Left lung (tissue), 10 donors: ENCODE results near the gene HPS1. TPM values are rescaled to one million over a fixed set of nuclear protein-coding genes. Genes with fewer than 3 reads are reported as not detected.

Source experiments
- ATAC-seq: fragments of 200-7000 bp; cut with Tn5 transposase; one replicate; pipeline ENCODE4 v1.9.1; 2020; ENCODE audit warnings: moderate library complexity
- DNase-seq, 4 donors: peaks; one replicate each; pipeline ENCODE4 v3.0.0-alpha.2; 2013 to 2020
- H3K27ac ChIP-seq, 2 donors: fragments of 200-600 bp; sonication (generic) in 1 of 2; one replicate each; pipeline versions ENCODE4 v1.5.0 to v1.8.0; 2020 to 2021
- H3K27me3 ChIP-seq, 2 donors: fragments of 200-600 bp; sonication (generic) in 1 of 2; one replicate each; pipeline versions ENCODE4 v1.5.0 to v1.8.0; 2020 to 2021
- H3K36me3 ChIP-seq, 2 donors: fragments of 200-600 bp; sonication (generic) in 1 of 2; one replicate each; pipeline versions ENCODE4 v1.5.0 to v1.8.0; 2020 to 2021
- H3K4me1 ChIP-seq, 2 donors: fragments of 200-600 bp; one replicate each; pipeline ENCODE4 v1.8.0; 2021
- H3K4me3 ChIP-seq, 2 donors: fragments of 200-600 bp; sonication (generic) in 1 of 2; one replicate each; pipeline versions ENCODE4 v1.5.0 to v1.8.0; 2020 to 2021; ENCODE audit warnings: mild to moderate bottlenecking in 1 of 2
- H3K9me3 ChIP-seq, 2 donors: fragments of 200-600 bp; sonication (generic) in 1 of 2; one replicate each; pipeline versions ENCODE4 v1.5.0 to v1.8.0; 2020 to 2021
- CTCF ChIP-seq, 2 donors: fragments of 200-600 bp; sonication (generic) in 1 of 2; IDR thresholded peaks; one replicate each; pipeline versions ENCODE4 v1.5.0 to v1.8.0; 2021; ENCODE audit warnings: antibody characterized with exemption in 2 of 2
- intact Hi-C, 2 donors: fragments of 100-400 bp; cut with DNase I; formaldehyde crosslinking; loops; one replicate each; pipeline versions ENCODE4 v1.11.2 to v1.14.2; 2022
- polyA plus RNA-seq, 6 donors: library from polyadenylated mRNA; unstranded; fragments of 120-200 nt; gene quantifications; one replicate each; pipeline ENCODE4 v1.2.1, GENCODE V29; 2013; ENCODE audit not compliant: insufficient read length in 6 of 6
- total RNA-seq, 2 donors: library from RNA; stranded (reverse); fragmentation: NEBNext Ultra II Directional; extraction: Animal tissue kit (Norgen Biotek cat#: 25700); gene quantifications; one replicate each; pipeline ENCODE4 v1.2.1, GENCODE V29; 2021
- donor health status: DM: no; HTN: yes; CAD: no.
- donor health status: DM: no; HTN: no; CAD: no.

HPS1 gene
- total and polyA plus RNA-seq, 8 donors, result 32.1 to 95.0 (median 36.8) TPM

GRCh38 chr10:98472196-98472595 is 25.5 kb upstream of the HPS1 start:
- H3K4me1 ChIP-seq, result peaks cover 4 to 12% of the 10 kb centered on the region in 2 donors
- no peaks in the 10 kb centered on the region for H3K9me3 ChIP-seq
- H3K27me3 ChIP-seq, result peaks cover 0 to 20% of the 10 kb centered on the region in 2 donors
- H3K36me3 ChIP-seq, result no peaks in the 10 kb centered on the region
- TF ChIP-seq CTCF (IDR thresholded peaks at IDR 0.05), result no peak
- no peak for DNase-seq
- intact Hi-C loops, result no loop called here
- H3K4me3 ChIP-seq, result no peak overlapping the region
- no peak overlapping the region for H3K27ac ChIP-seq
- ATAC-seq, result no peak

GRCh38 chr10:98470850-98471249 is 24.1 kb upstream of the HPS1 start:
- Histone ChIP-seq H3K4me3 (no peak overlapping the region), H3K4me1 (peaks cover 4 to 13% of the 10 kb centered on the region in 2 donors), H3K27me3 (peaks cover 0 to 22% of the 10 kb centered on the region in 2 donors), H3K9me3 (no peaks in the 10 kb centered on the region), H3K36me3 (no peaks in the 10 kb centered on the region), H3K27ac (no peak overlapping the region)
- intact Hi-C loops, result no loop called here
- TF ChIP-seq CTCF (IDR thresholded peaks at IDR 0.05), result no peak
- ATAC-seq (no peak), DNase-seq (no peak)

GRCh38 chr10:98469001-98469931 is 22.5 kb upstream of the HPS1 start:
- no peak for TF ChIP-seq CTCF (IDR thresholded peaks at IDR 0.05)
- ATAC-seq, result no peak
- no peaks in the 10 kb centered on the region for H3K9me3 ChIP-seq
- intact Hi-C loops, result loop anchor here in 1 of 2 donors (10.0 kb wide), 1 partner anchor 776 kb away; no protein-coding TSS in a partner anchor
- no peak overlapping the region for H3K27ac ChIP-seq
- no peak overlapping the region for H3K4me3 ChIP-seq
- peaks cover 0 to 23% of the 10 kb centered on the region in 2 donors for H3K27me3 ChIP-seq
- H3K36me3 ChIP-seq, result no peaks in the 10 kb centered on the region
- DNase-seq, result no peak
- H3K4me1 ChIP-seq, result peaks cover 4 to 13% of the 10 kb centered on the region in 2 donors

- Histone ChIP-seq H3K36me3 (no peaks in the 10 kb centered on the region), H3K4me3 (peak overlapping the region; percentile 36 to 54), H3K9me3 (no peaks in the 10 kb centered on the region), H3K4me1 (peaks cover 4 to 13% of the 10 kb centered on the region in 2 donors), H3K27ac (no peak overlapping the region), H3K27me3 (peaks cover 0 to 23% of the 10 kb centered on the region in 2 donors)
- DNase-seq, result peak; percentile 70 to 91 (median 82)
- intact Hi-C loops, result loop anchor here in 1 of 2 donors (10.0 kb wide), 1 partner anchor 777 kb away; no protein-coding TSS in a partner anchor
- ATAC-seq, result peak; percentile 100
- TF ChIP-seq CTCF (IDR thresholded peaks at IDR 0.05), result peak; percentile 74 to 89
These were observed 21.0 kb upstream of the HPS1 start for GRCh38 chr10:98467506-98468318.
